Stimulated activated CD8-positive, alpha-beta memory T cell treated with anti-CD3 and anti-CD28 coated beads, Interleukin-15, amount 100 ng/mL, for 48 hours (primary cell): Measurements from ENCODE around the gene EBP.
"Not testable (repeated sequence)": the region's sequence is repeated elsewhere in the genome, so short reads cannot be mapped to it uniquely, and the experiment has no call there.

ENCODE experiments used
- DNase-seq, 2 donors: peaks; one replicate each; pipeline ENCODE4 v3.0.0-alpha.2; 2020; ENCODE audit warnings: low read depth in 2 of 2

The EBP gene

DNA sequence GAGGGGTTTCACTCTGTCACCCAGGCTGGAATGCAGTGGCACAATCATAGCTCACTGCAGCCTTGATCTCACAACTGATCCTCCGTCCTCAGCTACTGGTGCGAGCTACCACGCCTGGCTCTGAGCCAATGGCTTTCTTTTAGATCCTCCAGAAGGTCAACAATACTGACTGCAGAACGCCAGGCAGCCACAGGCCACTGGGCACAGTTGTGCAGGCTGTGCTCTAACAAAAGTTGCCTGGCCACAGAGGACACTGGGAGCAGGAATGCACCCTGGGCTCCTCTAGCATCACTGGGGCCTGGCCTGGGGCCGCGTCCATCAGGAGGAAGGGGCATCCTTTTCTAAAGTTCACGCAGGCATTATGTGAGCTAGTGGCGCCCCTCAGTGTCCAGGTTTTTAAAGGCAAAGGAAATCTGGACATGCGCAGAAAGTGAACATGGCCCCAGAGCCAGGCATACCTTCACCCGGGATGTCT is 27.7 kb upstream of the EBP start:
- no peak for DNase-seq

DNA sequence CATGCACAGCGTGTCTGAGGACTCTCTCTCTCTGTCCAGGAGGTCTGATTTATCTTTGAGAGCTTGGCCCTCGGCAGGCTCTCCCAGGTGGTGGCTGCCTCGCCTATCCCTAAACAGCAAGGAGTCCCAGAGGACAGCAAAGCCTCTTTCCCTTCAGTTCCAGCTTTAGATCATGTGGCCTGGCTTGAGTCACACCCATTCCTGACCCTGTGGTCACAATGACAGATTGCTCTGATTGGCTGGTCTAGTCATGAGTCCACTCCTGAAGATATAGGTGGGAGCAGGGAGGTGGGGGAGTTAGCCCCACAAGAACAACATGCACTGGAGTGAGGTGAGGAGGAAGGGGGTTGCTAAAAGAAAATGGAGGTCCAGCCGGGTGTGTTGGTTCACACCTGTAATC is 24.9 kb upstream of the EBP start:
- no peak for DNase-seq

- no peak for DNase-seq
Measured at GRCh38 chrX:48497871-48498270, 23.7 kb upstream of the EBP start.

GRCh38 chrX:48498374-48498809 is 23.2 kb upstream of the EBP start:
- no peak for DNase-seq

DNA sequence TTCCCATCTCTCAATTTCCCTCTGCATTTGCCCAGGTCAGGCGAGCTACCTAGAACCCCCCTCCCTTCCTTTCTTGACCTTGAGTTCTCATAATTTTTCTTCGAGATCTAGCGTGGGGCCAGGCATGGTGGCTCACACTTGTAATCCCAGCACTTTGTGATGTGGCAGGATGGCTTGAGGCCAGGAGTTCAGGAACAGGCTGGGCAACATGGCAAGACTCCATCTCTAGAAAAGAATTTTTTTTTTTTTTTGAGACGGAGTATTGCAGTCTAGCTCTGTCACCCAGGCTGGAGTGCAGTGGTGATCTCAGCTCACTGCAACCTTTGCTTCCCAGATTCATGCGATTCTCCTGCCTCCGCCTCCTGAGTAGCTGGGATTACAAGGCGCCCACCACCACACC is 17.3 kb upstream of the EBP start:
- DNase-seq = no peak

DNA sequence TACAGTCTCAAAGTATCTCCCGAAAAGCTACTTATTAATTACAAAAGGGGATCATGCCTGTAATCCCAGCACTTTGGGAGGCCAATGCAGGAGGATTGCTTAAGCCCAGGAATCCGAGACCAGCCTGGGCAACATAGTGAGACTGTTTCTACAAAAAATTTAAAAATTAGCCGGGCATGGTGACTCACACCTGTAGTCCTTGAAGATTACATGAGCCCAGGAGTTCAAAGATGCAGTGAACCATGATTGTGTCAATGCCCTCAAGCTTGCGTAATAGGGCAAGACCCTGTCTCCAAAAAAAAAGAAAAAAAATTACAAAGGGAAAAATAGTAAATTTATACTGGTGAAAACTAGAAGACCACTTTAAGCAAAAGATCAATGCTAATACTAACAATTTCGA is 16.1 kb upstream of the EBP start:
- DNase-seq = no peak

DNA sequence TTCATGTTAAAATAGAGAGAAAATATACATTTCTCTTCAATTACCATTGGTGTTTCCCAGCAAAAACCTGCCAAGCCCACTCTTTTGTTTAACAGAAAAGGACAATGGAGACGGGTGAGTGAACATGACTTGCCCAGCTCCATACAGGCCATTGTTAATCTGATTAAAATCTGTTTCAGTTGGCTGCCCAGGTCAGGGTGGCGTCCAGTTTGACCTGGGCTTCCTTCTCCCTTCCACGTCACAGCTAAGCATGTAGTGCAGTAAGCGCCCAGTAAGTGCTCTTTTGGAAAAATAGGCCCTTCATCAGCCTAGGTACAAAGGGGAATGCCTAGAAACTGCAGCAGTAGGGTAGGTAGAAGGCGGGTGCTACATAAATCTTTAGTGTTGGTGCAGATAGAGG is 14.4 kb upstream of the EBP start:
- DNase-seq = no peak

- peak; percentile 73 to 74 for DNase-seq
Measured at GRCh38 chrX:48508400-48509244, 13.0 kb upstream of the EBP start, which contains the start of gene PORCN. TSS of gene PORCN (plus strand) at chrX:48508992. CDS start at chrX:48509821, 829 bp downstream.

DNA sequence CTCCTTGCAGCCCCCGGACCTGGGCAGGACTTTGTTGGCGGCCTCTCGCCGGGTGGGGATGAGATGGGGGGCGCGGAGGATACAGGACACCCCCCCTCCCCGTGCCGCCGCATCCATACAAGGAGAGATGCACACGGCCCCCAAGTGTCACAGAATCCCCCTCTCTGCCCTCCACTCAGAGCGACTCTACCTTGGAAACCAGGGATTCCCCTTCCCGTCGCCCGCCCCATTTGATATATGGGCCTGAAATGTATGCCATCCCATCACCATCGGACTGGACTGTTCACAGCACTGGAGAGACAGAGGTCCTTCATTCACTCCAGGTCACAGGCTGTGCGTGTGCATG is 12.4 kb upstream of the EBP start:
- no peak for DNase-seq

DNA sequence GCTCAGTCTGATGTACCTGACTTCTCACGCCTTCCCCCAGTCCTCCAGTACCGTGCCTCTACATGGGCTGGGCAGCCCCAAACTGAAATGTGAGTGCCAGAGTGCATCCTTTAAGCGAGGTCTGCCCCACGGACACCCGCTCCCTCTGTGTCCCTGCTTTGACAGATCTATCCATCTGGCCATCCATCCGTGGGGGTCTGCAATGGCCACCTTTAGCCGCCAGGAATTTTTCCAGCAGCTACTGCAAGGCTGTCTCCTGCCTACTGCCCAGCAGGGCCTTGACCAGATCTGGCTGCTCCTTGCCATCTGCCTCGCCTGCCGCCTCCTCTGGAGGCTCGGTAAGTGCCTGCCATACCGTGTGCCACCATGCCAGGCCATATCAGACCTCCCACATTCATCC is 12.0 kb upstream of the EBP start:
- DNase-seq = no peak

GRCh38 chrX:48511560-48511959 is 10.0 kb upstream of the EBP start:
- no peak for DNase-seq

- no peak for DNase-seq
Measured at GRCh38 chrX:48512371-48512935, 9.2 kb upstream of the EBP start.

DNA sequence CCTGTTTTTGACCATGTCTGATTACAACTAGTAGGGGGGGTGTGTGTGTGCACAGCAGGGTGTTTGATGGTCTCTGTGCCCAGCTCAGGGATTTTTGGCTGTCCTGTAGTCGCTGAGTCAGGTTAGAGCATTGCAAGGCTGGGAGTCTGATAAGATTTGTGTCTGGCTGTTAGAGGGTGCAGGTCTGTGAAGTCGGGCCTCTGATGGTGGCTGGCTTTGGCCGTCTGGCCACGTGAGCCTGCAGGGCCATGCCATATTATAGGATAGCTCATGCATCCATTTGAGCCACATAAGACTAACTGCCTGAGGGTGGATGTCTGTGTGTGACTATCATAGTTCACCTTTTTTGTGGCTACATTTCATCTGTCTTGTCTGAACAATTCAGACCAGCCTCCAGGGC is 7.9 kb upstream of the EBP start:
- DNase-seq = no peak

DNA sequence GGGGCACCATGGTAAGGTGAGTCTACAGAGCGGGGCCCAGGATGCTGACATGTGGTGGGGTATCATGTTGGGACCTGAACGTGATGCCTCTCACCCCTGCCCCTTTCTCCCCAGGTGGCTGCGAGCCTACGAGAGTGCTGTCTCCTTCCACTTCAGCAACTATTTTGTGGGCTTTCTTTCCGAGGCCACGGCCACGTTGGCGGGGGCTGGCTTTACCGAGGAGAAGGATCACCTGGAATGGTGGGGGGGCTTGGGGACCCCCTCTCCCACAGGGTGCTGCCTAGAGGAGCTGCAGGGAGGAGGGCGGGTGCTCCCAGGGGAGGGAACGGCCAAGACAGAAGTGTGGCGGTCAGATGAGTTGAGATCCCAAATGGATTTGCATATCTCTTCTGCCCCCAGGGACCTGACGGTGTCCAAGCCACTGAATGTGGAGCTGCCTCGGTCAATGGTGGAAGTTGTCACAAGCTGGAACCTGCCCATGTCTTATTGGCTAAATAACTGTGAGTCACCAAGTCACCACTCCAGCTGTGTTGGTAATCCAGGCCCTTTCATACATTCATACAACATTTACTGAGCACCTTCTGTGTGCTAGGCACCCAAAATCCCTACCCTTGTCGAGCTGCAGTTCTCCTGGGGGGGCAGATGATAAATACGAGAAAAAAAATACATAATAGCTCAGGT is 7.3 kb upstream of the EBP start:
- DNase-seq = no peak

- DNase-seq = no peak
Measured at GRCh38 chrX:48514868-48515460, 6.6 kb upstream of the EBP start.

- no peak for DNase-seq
Measured at GRCh38 chrX:48515842-48516241, 5.8 kb upstream of the EBP start.

GRCh38 chrX:48516285-48516684 is 5.3 kb upstream of the EBP start:
- no peak for DNase-seq

- no peak for DNase-seq
Measured at GRCh38 chrX:48516987-48517386, 4.6 kb upstream of the EBP start.

- DNase-seq = not testable (repeated sequence)
Measured at GRCh38 chrX:48519481-48519880, 2.1 kb upstream of the EBP start.

DNA sequence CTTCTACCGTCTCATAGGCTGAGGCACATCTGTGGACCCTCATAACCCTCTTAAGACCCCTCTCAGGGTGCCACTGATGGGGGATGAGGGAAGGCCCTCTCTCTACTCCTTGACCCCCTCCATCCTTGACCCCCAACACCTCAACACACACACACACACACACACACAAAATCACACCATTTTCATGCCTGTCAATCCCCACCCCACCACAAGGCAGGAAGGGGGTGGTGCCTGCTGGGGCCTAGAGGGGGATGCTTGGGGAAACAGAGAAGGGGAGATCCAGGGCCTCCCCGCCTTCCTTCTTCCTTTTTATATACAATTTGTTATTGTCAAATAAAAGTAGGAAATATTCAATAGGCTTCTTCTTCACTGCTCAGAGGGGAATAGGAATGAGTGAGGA is 1.2 kb upstream of the EBP start:
- no peak for DNase-seq

DNA sequence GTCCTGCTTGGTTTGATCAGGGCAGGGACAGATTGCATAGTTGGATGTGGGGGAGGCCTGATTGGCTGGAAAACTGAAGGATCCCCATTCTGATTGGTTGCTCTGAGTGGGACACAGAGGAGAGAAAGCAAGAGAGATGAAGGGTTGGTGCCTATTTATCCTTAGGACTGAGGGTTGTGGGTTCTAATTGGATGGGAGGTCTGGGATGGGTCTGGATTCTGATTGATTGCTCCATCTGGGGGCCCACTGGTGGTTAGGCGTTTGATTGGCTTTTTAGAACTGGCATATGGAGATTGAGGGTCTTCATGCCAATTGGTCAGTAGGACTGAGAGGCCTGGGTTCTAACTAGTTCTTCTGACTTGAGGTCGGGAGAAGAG is 644 bp upstream of the EBP start:
- DNase-seq = no peak

GRCh38 chrX:48522291-48522690 is 683 bp downstream of the EBP start:
- DNase-seq = no peak

- no peak for DNase-seq
Measured at GRCh38 chrX:48523682-48524081, 2.1 kb downstream of the EBP start.
